ENCODE measurements around the gene CTSE.

- no peak for TF ChIP-seq POLR2A (IDR thresholded peaks at IDR 0.05)
- no peak for TF ChIP-seq CTCF (IDR thresholded peaks at IDR 0.05)
- TF ChIP-seq EP300 (IDR thresholded peaks at IDR 0.05; ENCODE audit: low read depth), result no peak
- TF ChIP-seq POLR2AphosphoS5 (IDR thresholded peaks at IDR 0.05), result no peak
Observed at GRCh38 chr1:205969229-205969628, 54.5 kb downstream of the CTSE start.
